Transverse colon (tissue), 4 donors: Measurements from ENCODE around the gene SHROOM2. TPM values are rescaled to one million over a fixed set of nuclear protein-coding genes. Genes with fewer than 3 reads are reported as not detected.

Experiments used
- DNase-seq: peaks from one replicate; pipeline ENCODE4 v3.0.0-alpha.2; 2019
- H3K27ac ChIP-seq, 4 donors: fragments of 200-600 bp; sonication (generic); 2 replicates each; pipeline ENCODE4 v1.5.1; 2016 to 2018; ENCODE audit warnings: inconsistent platforms in 4 of 4
- H3K27me3 ChIP-seq: fragments of 200-600 bp; sonication (generic); 2 replicates; pipeline ENCODE4 v1.5.1; 2017; ENCODE audit warnings: inconsistent platforms
- H3K36me3 ChIP-seq, 4 donors: fragments of 200-600 bp; sonication (generic); 2 replicates each; pipeline ENCODE4 v1.5.1; 2017 to 2019; ENCODE audit warnings: inconsistent platforms in 4 of 4
- H3K4me1 ChIP-seq, 4 donors: fragments of 200-600 bp; sonication (generic); 2 replicates each; pipeline ENCODE4 v1.5.1; 2017 to 2020; ENCODE audit warnings: inconsistent platforms in 4 of 4
- H3K4me3 ChIP-seq, 4 donors: fragments of 200-600 bp; sonication (generic); 1 replicate in 1 of 4; 2 replicates in 3 of 4; pipeline versions ENCODE4 v1.5.1 to v1.6.1; 2017 to 2019; ENCODE audit warnings: inconsistent platforms in 4 of 4
- H3K9me3 ChIP-seq, 2 donors: fragments of 200-600 bp; sonication (generic); 2 replicates each; pipeline ENCODE4 v1.5.1; 2017 to 2019; ENCODE audit warnings: inconsistent platforms in 2 of 2
- EP300 ChIP-seq: sonication (generic); formaldehyde crosslinking; IDR thresholded peaks from one replicate; pipeline ENCODE4 v1.6.1; 2017; ENCODE audit warnings: antibody characterized with exemption, low read depth
- POLR2A ChIP-seq: fragments of 450-650 bp; IDR thresholded peaks from one replicate; pipeline ENCODE4 v1.6.1; 2016; ENCODE audit warnings: antibody characterized with exemption, mild to moderate bottlenecking, moderate library complexity
- POLR2AphosphoS5 ChIP-seq, 3 donors: sonication (generic); formaldehyde crosslinking; IDR thresholded peaks; one replicate each; pipeline ENCODE4 v1.6.1; 2016; ENCODE audit warnings: antibody characterized with exemption in 3 of 3
- WGBS, 2 donors: methylation state at CpG; one replicate each; pipeline ENCODE4 v1.1.5; 2018; ENCODE audit warnings: low coverage in 1 of 2; 5-methylcytosine and 5-hydroxymethylcytosine counted together
- in situ Hi-C, 4 donors: fragments of 200-750 bp; cut with MboI; loops; one replicate each; pipeline versions ENCODE4 v1.15.0 to v1.15.1; 2017; ENCODE audit warnings: low sequenced_read_pairs in 3 of 4, low pct_ligation_motif_present in 1 of 4, low pct_unique_long_range_greater_than_20kb in 1 of 4
- intact Hi-C: fragments of 100-400 bp; cut with DNase I; formaldehyde crosslinking; loops from one replicate; pipeline ENCODE4 v1.15.1; 2023; ENCODE audit warnings: low total_unique reads
- total RNA-seq, 4 donors: library from RNA; depleted of rRNA; stranded (reverse); fragments of >200 nt; gene quantifications; one replicate each; pipeline ENCODE4 v1.1.0, GENCODE V29; 2016
- TF ChIP-seq, protein P1 (sequence below), 5 experiments: fragments of 200-600 bp in 3 of 5; fragments of 450-650 bp in 2 of 5; sonication (generic) in 3 of 5; IDR thresholded peaks; 1 replicate in 2 of 5; 2 replicates in 3 of 5; pipeline ENCODE4 v1.5.1; 2016 to 2017; ENCODE audit warnings: antibody characterized with exemption in 5 of 5, inconsistent platforms in 3 of 5, mild to moderate bottlenecking in 2 of 5, moderate library complexity in 1 of 5

SHROOM2 gene
- total RNA-seq, 4 donors from 2014 or later = 8.9 to 20.6 (median 11.3) TPM

GRCh38 chrX:9749146-9749692 is 37.0 kb upstream of the SHROOM2 start:
- H3K4me1 ChIP-seq = no peaks in the 10 kb centered on the region
- H3K4me3 ChIP-seq = no peak overlapping the region
- 60% methylated on average over 11 of the region's 11 CpGs; no CpG with 5 or more reads in 1 of the 2 donors for WGBS, 2 donors
- no peaks in the 10 kb centered on the region for H3K36me3 ChIP-seq
- no peak overlapping the region for H3K27ac ChIP-seq
- no peak for DNase-seq
- TF ChIP-seq EP300 (no peak), POLR2AphosphoS5 (IDR thresholded peaks at IDR 0.05) (no peak), POLR2A (no peak)
- TF ChIP-seq, protein P1, sequence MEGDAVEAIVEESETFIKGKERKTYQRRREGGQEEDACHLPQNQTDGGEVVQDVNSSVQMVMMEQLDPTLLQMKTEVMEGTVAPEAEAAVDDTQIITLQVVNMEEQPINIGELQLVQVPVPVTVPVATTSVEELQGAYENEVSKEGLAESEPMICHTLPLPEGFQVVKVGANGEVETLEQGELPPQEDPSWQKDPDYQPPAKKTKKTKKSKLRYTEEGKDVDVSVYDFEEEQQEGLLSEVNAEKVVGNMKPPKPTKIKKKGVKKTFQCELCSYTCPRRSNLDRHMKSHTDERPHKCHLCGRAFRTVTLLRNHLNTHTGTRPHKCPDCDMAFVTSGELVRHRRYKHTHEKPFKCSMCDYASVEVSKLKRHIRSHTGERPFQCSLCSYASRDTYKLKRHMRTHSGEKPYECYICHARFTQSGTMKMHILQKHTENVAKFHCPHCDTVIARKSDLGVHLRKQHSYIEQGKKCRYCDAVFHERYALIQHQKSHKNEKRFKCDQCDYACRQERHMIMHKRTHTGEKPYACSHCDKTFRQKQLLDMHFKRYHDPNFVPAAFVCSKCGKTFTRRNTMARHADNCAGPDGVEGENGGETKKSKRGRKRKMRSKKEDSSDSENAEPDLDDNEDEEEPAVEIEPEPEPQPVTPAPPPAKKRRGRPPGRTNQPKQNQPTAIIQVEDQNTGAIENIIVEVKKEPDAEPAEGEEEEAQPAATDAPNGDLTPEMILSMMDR (IDR thresholded peaks at IDR 0.05) = no peak
- H3K9me3 ChIP-seq = no peaks in the 10 kb centered on the region
- in situ Hi-C loops = no loop called here
- intact Hi-C loops = no loop called here
- no peaks in the 10 kb centered on the region for H3K27me3 ChIP-seq

DNA sequence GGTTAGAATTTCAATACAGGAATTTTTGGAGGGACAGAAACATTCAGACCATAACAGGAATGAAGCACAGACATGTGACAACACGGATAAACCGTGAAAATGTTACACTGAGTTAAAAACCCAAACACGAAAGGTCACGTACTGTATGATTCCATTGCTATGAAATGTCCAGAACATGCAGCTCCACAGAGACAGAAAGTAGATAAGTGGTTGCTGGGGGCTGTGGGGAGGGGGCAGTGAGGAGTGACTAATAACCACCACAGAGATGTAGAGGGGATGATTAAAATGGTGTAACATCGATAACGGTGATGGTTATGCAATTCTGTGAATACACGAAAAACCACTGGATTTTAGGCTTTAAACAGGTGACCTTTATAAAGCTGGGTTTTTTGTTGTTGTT is 28.9 kb upstream of the SHROOM2 start:
- no peak for DNase-seq
- 85 to 92% methylated on average over 4 to 7 of the region's 7 CpGs for WGBS, 2 donors
- no peaks in the 10 kb centered on the region for H3K4me1 ChIP-seq
- TF ChIP-seq, protein P1 (IDR thresholded peaks at IDR 0.05) = no peak
- TF ChIP-seq EP300 (no peak), POLR2A (no peak)
- no peak overlapping the region for H3K27ac ChIP-seq
- H3K9me3 ChIP-seq = no peaks in the 10 kb centered on the region
- no peaks in the 10 kb centered on the region for H3K27me3 ChIP-seq
- in situ Hi-C loops (no loop called here), intact Hi-C loops (no loop called here)
- H3K36me3 ChIP-seq = no peaks in the 10 kb centered on the region
- no peak overlapping the region for H3K4me3 ChIP-seq

DNA sequence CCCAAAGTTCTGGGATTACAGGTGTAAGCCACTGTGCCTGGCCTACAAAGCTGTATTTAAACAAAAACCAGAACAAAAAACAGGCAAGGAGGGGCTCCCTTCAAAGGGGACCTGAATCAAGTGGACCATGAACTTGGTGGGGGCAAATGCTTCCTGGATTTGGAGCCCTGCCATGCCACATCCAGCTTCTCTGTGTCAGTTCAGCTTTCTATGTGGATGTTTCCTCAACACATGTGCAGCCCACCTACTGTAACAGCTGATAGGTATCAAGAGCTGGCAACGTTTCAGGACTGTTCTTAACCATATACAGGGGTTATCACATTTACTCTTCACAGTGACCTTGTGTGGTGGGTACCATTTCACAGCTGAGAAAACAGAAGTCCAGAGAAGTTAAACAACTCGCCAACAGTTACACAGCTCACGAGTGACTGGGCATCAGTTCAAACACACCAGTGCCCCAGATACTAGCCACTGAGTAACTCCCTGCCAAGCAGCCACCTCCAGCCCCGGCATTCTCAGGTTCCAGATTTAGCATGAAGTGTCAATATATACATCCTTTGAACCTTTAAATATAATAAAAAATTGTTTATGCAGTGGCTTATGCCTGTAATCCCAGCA is 28.1 kb upstream of the SHROOM2 start:
- no peaks in the 10 kb centered on the region for H3K9me3 ChIP-seq
- TF ChIP-seq, protein P1 (IDR thresholded peaks at IDR 0.05) = no peak
- TF ChIP-seq POLR2A = no peak
- no peak for TF ChIP-seq POLR2AphosphoS5 (IDR thresholded peaks at IDR 0.05)
- no peak for TF ChIP-seq EP300
- no peak overlapping the region for H3K27ac ChIP-seq
- in situ Hi-C loops (no loop called here), intact Hi-C loops (no loop called here)
- no peaks in the 10 kb centered on the region for H3K36me3 ChIP-seq
- H3K4me1 ChIP-seq = no peaks in the 10 kb centered on the region
- DNase-seq = no peak
- no peaks in the 10 kb centered on the region for H3K27me3 ChIP-seq
- 47% methylated on average over 4 of the region's 4 CpGs; no CpG with 5 or more reads in 1 of the 2 donors for WGBS, 2 donors
- no peak overlapping the region for H3K4me3 ChIP-seq

DNA sequence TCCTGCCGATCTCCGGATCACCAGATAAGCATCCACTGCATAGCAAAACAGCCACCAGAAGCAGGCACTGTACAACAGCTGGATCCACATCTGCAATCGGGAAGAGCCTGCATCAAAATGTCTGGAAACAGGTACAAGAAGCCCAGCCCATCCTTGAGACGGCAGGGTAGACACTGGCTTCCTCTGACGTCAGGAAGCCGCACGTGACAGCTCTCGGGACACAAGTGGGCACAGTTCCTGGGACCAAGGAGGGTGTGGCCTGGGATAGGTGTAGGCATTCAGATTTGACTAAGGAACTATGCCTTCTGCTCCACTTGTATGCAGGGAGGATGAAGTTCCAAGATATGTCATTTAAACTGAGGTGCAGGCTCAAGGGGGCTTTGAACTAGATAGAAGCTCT is 26.9 kb upstream of the SHROOM2 start:
- Histone ChIP-seq H3K9me3 (no peaks in the 10 kb centered on the region), H3K4me1 (no peaks in the 10 kb centered on the region), H3K27me3 (no peaks in the 10 kb centered on the region), H3K27ac (no peak overlapping the region), H3K4me3 (no peak overlapping the region), H3K36me3 (no peaks in the 10 kb centered on the region)
- 82% methylated on average over 8 of the region's 8 CpGs; no CpG with 5 or more reads in 1 of the 2 donors for WGBS, 2 donors
- in situ Hi-C loops (no loop called here), intact Hi-C loops (no loop called here)
- TF ChIP-seq POLR2AphosphoS5 (IDR thresholded peaks at IDR 0.05) (no peak), EP300 (no peak), POLR2A (no peak)
- TF ChIP-seq, protein P1 (IDR thresholded peaks at IDR 0.05) = no peak
- no peak for DNase-seq
